Measurements from ENCODE around the gene CRHR1. TPM values are rescaled to one million over a fixed set of nuclear protein-coding genes. Genes with fewer than 3 reads are reported as not detected.
"Not testable (repeated sequence)": the region's sequence is repeated elsewhere in the genome, so short reads cannot be mapped to it uniquely, and the experiment has no call there.

The CRHR1 gene
- total RNA-seq, 3 donors from 2014 or later (not counting 1 experiment from before 2014, with no cell fraction given), result not detected

GRCh38 chr17:45740553-45741330 is 43.4 kb upstream of the CRHR1 start:
- Mint-ChIP-seq H3K4me1 (peaks cover 0 to 6% of the 10 kb centered on the region in 2 donors), H3K9me3 (no peaks in the 10 kb centered on the region), H3K27ac (no peak overlapping the region), H3K27me3 (ENCODE audit: low read depth in 2 of 2) (peaks cover 17 to 51% of the 10 kb centered on the region in 2 donors), H3K4me3 (no peak overlapping the region), H3K36me3 (no peaks in the 10 kb centered on the region)
- ATAC-seq (peak in 2 of 3 donors; percentile 34 to 55), DNase-seq (peak in 1 of 2 donors; percentile 10)
- no peaks in the 10 kb centered on the region for H3K4me1 ChIP-seq (ENCODE audit: control insufficient read depth, insufficient read depth, low read length)
- no peaks in the 10 kb centered on the region for H3K9me3 ChIP-seq (ENCODE audit: control insufficient read depth, insufficient read depth, low read length)
- TF ChIP-seq CTCF (IDR thresholded peaks at IDR 0.05), result no peak
- H3K4me3 ChIP-seq (ENCODE audit: low read length), result no peak overlapping the region
- no peaks in the 10 kb centered on the region for H3K36me3 ChIP-seq (ENCODE audit: control insufficient read depth, insufficient read depth, low read length)
- no peak overlapping the region for H3K27ac ChIP-seq (ENCODE audit: low read length)
- intact Hi-C loops (cut with micrococcal nuclease), result no loop called here
- WGBS (ENCODE audit: insufficient coverage), result 75% methylated on average over 5 of the region's 5 CpGs
- no peaks in the 10 kb centered on the region for H3K27me3 ChIP-seq (ENCODE audit: control insufficient read depth, insufficient read depth, low read length)

GRCh38 chr17:45742251-45742650 is 41.9 kb upstream of the CRHR1 start:
- H3K4me3 Mint-ChIP-seq, result no peak overlapping the region
- TF ChIP-seq CTCF (IDR thresholded peaks at IDR 0.05), result no peak
- Histone ChIP-seq H3K4me3 (ENCODE audit: low read length) (no peak overlapping the region), H3K27me3 (ENCODE audit: control insufficient read depth, insufficient read depth, low read length) (no peaks in the 10 kb centered on the region), H3K36me3 (ENCODE audit: control insufficient read depth, insufficient read depth, low read length) (no peaks in the 10 kb centered on the region), H3K27ac (ENCODE audit: low read length) (no peak overlapping the region), H3K4me1 (ENCODE audit: control insufficient read depth, insufficient read depth, low read length) (no peaks in the 10 kb centered on the region), H3K9me3 (ENCODE audit: control insufficient read depth, insufficient read depth, low read length) (no peaks in the 10 kb centered on the region)
- no peak for DNase-seq
- peaks cover 0 to 6% of the 10 kb centered on the region in 2 donors for H3K4me1 Mint-ChIP-seq
- H3K9me3 Mint-ChIP-seq, result no peaks in the 10 kb centered on the region
- intact Hi-C loops (cut with micrococcal nuclease), result no loop called here
- peaks cover 12 to 53% of the 10 kb centered on the region in 2 donors for H3K27me3 Mint-ChIP-seq (ENCODE audit: low read depth in 2 of 2)
- no peak for ATAC-seq
- H3K36me3 Mint-ChIP-seq, result no peaks in the 10 kb centered on the region
- 100% methylated on average over 1 of the region's 1 CpG for WGBS (ENCODE audit: insufficient coverage)
- no peak overlapping the region for H3K27ac Mint-ChIP-seq

GRCh38 chr17:45743626-45744326 is 40.3 kb upstream of the CRHR1 start:
- H3K9me3 Mint-ChIP-seq, result no peaks in the 10 kb centered on the region
- Histone ChIP-seq H3K9me3 (ENCODE audit: control insufficient read depth, insufficient read depth, low read length) (no peaks in the 10 kb centered on the region), H3K27ac (ENCODE audit: low read length) (no peak overlapping the region), H3K27me3 (ENCODE audit: control insufficient read depth, insufficient read depth, low read length) (no peaks in the 10 kb centered on the region), H3K36me3 (ENCODE audit: control insufficient read depth, insufficient read depth, low read length) (no peaks in the 10 kb centered on the region), H3K4me1 (ENCODE audit: control insufficient read depth, insufficient read depth, low read length) (no peaks in the 10 kb centered on the region), H3K4me3 (ENCODE audit: low read length) (no peak overlapping the region)
- peaks cover 9 to 37% of the 10 kb centered on the region in 2 donors for H3K27me3 Mint-ChIP-seq (ENCODE audit: low read depth in 2 of 2)
- TF ChIP-seq CTCF (IDR thresholded peaks at IDR 0.05), result no peak
- peaks cover 0 to 6% of the 10 kb centered on the region in 2 donors for H3K4me1 Mint-ChIP-seq
- no peak for ATAC-seq
- H3K27ac Mint-ChIP-seq, result no peak overlapping the region
- no peak overlapping the region for H3K4me3 Mint-ChIP-seq
- H3K36me3 Mint-ChIP-seq, result no peaks in the 10 kb centered on the region
- intact Hi-C loops (cut with micrococcal nuclease), result no loop called here
- 72% methylated on average over 4 of the region's 4 CpGs for WGBS (ENCODE audit: insufficient coverage)
- no peak for DNase-seq

- H3K27ac Mint-ChIP-seq; H3K4me1 ChIP-seq (ENCODE audit: control insufficient read depth, insufficient read depth, low read length); ATAC-seq; H3K36me3 ChIP-seq (ENCODE audit: control insufficient read depth, insufficient read depth, low read length); H3K4me1 Mint-ChIP-seq; intact Hi-C loops (cut with micrococcal nuclease); H3K4me3 ChIP-seq (ENCODE audit: low read length); H3K4me3 Mint-ChIP-seq; DNase-seq; H3K27me3 ChIP-seq (ENCODE audit: control insufficient read depth, insufficient read depth, low read length); H3K27ac ChIP-seq (ENCODE audit: low read length); H3K9me3 ChIP-seq (ENCODE audit: control insufficient read depth, insufficient read depth, low read length); H3K36me3 Mint-ChIP-seq; H3K9me3 Mint-ChIP-seq: not testable (repeated sequence)
- WGBS (ENCODE audit: insufficient coverage), result 76% methylated on average over 4 of the region's 4 CpGs
- H3K27me3 Mint-ChIP-seq (ENCODE audit: low read depth in 2 of 2), result peaks cover 13 to 40% of the 10 kb centered on the region in 2 donors
Observed at GRCh38 chr17:45744826-45745225, 39.3 kb upstream of the CRHR1 start.
